GM04503 (cell line): ENCODE data around the gene ETFB.

ENCODE experiments used
- DNase-seq: peaks from one replicate; pipeline ENCODE4 v3.0.0-alpha.2; 2012; ENCODE audit warnings: low read depth

The ETFB gene

GRCh38 chr19:51295382-51296126, 70.6 kb downstream of the ETFB start:
- no peak for DNase-seq
